Tibial nerve (tissue), 3 donors: ENCODE data around the gene ACOT9.

Experiments used
- POLR2A ChIP-seq, 2 donors: fragments of 450-650 bp; IDR thresholded peaks; one replicate each; pipeline ENCODE4 v1.6.1; 2017; ENCODE audit warnings: antibody characterized with exemption in 2 of 2, mild to moderate bottlenecking in 2 of 2, moderate library complexity in 2 of 2
- TF ChIP-seq, protein P1 (sequence below), 5 experiments: fragments of 200-600 bp in 3 of 5; fragments of 450-650 bp in 2 of 5; sonication (generic) in 3 of 5; IDR thresholded peaks; one replicate each; pipeline ENCODE4 v1.5.1; 2016 to 2019; ENCODE audit warnings: antibody characterized with exemption in 5 of 5, mild to moderate bottlenecking in 3 of 5, moderate library complexity in 2 of 5

DNA sequence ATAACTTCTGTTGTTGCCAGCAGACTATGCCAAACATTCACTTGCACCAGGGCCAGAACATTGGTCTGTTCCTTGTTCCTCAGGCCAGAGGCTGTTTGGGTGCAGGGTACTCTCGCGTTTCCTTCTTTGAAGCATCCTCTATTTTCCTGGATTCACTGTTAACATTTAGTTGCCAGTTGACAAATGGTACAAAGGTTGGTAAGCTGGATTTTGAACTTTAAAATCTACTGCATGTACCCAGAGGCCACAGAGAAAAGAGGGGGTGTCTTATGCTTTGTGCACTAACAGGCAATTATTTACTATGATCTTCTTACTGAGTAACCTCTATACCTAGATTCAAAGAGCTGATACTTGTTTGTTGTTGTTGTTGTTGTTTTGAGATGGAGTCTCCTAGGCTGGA, 27.1 kb upstream of the ACOT9 start:
- TF ChIP-seq, protein P1, sequence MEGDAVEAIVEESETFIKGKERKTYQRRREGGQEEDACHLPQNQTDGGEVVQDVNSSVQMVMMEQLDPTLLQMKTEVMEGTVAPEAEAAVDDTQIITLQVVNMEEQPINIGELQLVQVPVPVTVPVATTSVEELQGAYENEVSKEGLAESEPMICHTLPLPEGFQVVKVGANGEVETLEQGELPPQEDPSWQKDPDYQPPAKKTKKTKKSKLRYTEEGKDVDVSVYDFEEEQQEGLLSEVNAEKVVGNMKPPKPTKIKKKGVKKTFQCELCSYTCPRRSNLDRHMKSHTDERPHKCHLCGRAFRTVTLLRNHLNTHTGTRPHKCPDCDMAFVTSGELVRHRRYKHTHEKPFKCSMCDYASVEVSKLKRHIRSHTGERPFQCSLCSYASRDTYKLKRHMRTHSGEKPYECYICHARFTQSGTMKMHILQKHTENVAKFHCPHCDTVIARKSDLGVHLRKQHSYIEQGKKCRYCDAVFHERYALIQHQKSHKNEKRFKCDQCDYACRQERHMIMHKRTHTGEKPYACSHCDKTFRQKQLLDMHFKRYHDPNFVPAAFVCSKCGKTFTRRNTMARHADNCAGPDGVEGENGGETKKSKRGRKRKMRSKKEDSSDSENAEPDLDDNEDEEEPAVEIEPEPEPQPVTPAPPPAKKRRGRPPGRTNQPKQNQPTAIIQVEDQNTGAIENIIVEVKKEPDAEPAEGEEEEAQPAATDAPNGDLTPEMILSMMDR (IDR thresholded peaks at IDR 0.05): no peak
- no peak for TF ChIP-seq POLR2A (IDR thresholded peaks at IDR 0.05)
